SHP77 treated with DMSO at 0.1 percent for 48 hours (cell line): Measurements from ENCODE around the gene FCHO1.

Experiments
- DNase-seq: peaks from one replicate; lab custom pipeline; 2025; lab: John Stamatoyannopoulos, UW

The FCHO1 gene

DNA sequence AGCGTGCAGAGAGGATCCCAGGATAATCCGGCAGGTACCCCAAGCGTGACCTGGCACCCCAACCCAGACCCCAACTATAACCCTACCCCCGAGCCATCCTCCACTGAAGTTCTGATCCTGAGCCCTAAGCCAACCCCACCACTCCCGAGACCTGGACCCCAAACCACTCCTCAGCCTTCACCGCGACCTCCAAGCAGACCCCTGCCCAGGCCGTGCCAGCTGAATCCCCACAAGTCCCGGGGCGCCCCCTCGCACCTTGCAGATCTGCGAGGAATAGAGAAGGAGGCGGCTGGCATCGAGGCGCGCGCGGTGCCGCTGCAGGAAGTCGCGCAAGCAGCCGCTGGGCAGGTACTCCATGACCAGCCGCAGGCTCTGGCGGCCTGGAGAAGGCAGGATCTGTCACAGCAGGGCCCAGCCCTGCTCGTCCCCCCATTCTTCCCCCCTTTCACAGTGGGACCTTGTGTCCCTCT is 80.2 kb downstream of the FCHO1 start:
- no peak for DNase-seq

DNA sequence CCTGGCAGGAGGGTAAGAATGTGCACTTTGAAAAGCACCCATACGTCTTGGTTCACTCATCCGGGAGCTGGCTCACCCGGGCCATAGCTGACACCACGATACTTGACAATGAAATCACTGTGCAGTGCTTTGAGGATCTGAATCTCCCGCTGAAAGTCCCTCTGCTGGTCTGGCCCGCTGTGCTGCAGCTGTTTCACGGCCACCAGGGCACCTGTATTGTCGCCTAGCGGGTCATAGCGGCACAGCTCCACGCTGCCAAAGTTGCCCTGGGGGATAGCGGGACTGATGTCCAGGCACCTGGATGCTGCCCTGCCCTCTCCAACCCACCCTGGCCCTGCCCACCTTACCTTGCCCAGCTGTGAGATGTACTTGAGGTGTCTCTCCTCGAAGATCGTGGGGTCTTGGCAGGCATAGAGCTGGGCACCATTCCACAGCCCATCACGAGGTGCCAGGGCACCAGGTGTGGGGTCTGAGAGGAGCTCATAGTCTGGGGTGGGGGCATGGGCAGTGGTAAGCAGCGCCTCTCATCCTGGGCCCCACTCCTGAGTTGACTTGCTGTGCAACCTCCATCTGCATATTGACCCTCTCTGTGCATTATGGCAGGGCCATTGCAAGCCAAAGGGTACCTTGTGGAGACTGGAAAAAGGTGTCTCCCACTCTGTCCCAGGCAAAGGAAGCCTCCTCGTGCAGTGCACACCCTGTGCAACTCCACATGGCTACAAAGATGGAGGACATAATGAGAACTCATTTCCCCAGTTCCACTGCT is 81.3 kb downstream of the FCHO1 start:
- no peak for DNase-seq

DNA sequence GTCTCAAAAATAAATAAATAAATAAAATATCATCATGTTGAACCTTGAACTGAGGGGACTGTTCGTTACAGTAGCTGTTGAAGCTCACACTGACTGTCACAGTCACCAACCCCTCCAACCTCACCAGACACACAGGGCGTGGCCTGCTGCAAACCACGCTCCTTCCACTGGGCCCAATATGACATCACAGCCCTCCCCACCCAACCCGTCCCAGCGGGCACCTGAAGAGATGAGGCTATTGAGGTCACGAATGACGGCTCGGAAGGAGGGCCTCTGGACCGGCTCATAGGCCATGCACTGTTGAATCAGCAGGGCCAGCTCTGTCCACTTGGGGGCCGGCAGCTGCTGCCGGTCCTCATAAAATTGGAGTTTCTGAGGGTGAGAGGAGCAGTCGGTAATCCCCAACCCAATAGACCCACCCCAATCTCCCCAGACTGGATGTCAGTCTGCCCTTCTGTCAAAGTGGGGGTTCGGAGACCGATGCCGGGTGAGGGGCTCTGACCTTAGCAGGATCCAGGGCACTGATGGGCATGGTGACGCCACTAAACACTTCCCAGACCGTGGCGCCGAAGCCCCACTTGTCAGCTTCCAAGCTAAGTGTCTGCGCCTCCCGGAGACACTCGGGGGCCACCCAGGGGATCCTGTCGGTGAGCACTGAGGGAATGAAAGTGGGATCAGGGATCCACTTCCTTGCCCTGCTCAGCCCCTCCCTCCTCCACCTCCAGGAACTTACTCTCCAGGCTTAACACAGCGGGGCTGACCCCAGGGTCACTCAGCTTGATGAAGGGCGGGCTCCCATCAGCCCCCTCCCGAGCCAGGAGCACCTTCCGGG is 83.3 kb downstream of the FCHO1 start:
- no peak for DNase-seq

DNA sequence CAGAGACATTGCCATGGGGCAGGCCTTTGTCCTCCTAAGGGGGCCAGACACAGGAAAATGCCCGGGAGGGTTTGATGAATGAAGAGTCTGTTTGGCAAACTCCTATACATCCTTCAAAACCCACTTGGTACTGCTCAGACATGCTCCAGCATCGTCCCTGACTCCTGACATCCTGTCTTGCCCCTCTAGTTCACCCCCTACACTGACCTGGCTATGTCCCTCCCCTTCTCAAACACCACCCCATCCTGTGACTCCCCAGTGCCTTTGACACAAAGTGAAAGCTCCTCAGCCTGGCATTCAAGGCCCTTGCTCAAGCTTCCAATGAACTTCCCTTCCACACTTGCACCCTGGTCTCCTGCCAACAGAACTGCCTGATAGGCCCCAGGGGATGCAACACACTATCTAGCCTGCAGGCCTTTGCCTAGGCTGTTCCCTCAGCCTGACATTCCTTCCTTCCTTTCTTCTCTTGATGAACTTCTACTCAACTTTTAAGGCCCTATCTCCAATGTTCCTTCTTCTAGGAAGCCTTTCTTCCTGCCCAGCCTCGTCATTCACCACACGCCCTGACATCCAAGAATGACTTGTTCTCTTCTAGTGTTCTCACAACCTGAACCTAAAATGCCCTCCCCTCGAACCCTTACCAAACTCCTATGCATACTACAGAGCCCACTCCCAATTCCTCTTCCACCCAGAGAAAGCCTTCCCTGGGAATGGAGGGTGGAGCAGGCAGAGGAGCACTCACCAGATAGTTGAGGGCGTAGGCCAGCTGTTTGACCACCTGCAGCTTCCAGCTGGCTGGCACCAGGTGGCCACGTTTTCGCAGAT is 84.1 kb downstream of the FCHO1 start:
- DNase-seq = no peak

DNA sequence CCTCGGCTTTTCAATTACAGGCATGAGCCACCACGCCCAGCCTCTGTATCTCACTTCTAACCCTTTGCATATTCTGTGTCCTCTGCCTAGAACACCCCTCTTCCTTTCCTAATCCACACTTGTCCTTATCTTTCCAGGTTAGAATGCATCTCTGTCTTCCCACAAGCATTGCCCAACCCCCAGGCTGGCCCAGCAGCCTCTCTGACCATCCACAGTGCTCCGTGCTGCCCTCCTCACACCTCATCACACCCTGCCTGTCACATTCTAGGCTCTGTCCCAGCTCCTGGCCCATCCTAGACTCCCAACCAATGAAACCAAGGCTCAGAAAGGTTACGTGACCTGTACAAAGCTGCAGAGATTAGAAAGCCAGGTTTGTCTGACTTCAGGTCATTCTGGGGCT is 85.3 kb downstream of the FCHO1 start:
- no peak for DNase-seq

DNA sequence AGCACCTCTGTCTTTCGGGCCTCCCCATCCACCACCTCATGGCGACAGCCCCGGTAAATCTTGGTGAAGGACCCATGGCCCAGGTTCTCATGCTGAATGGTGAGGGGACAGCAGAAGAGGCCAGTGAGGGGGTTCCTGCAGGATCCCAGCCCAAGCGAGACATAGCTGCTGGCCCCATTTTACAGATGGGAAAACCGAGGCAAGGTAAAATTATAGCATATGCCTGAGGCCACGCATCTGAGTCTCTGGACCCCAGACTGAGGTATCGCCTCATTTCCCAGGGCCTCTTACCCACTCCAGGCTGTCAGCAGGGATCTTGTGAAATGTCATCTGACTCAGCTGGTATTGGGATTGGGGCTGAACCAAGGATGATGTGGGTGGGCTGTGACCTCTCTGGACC is 86.7 kb downstream of the FCHO1 start:
- DNase-seq = no peak
